KMS-11 (cell line): ENCODE results near the gene ANKRD31.
"Not testable (repeated sequence)": the region's sequence is repeated elsewhere in the genome, so short reads cannot be mapped to it uniquely, and the experiment has no call there.

ENCODE experiments used
- H2AFZ ChIP-seq: fragments of 200-600 bp; sonication (generic); 2 replicates; pipeline ENCODE4 v1.6.1; 2016; ENCODE audit warnings: antibody characterized with exemption, mixed run types, low read depth
- H3K27ac ChIP-seq: fragments of 200-600 bp; sonication (generic); 2 replicates; pipeline ENCODE4 v1.6.1; 2016; ENCODE audit warnings: mild to moderate bottlenecking, mixed run types
- H3K27me3 ChIP-seq: fragments of 200-600 bp; sonication (generic); 2 replicates; pipeline ENCODE4 v1.6.1; 2017; ENCODE audit warnings: mild to moderate bottlenecking, low read depth, mixed run types, moderate library complexity; ENCODE audit not compliant: insufficient read depth
- H3K36me3 ChIP-seq: fragments of 200-600 bp; sonication (generic); 2 replicates; pipeline ENCODE4 v1.6.1; 2017; ENCODE audit warnings: mild to moderate bottlenecking, mixed run types; ENCODE audit not compliant: insufficient read depth
- H3K4me1 ChIP-seq: fragments of 200-600 bp; sonication (generic); 2 replicates; pipeline ENCODE4 v1.6.1; 2016; ENCODE audit warnings: mild to moderate bottlenecking, low read depth, mixed run types; ENCODE audit not compliant: poor library complexity, severe bottlenecking
- H3K4me2 ChIP-seq: fragments of 200-600 bp; sonication (generic); 2 replicates; pipeline ENCODE4 v1.7.0; 2016; ENCODE audit warnings: mild to moderate bottlenecking, mixed run types
- H3K4me3 ChIP-seq: fragments of 200-600 bp; sonication (generic); IDR thresholded peaks from 2 replicates; pipeline ENCODE4 v1.6.1; 2017; ENCODE audit warnings: low read depth, low read length, mixed read lengths; ENCODE audit not compliant: insufficient read depth
- H3K79me2 ChIP-seq: fragments of 200-600 bp; sonication (generic); 2 replicates; pipeline ENCODE4 v1.6.1; 2016; ENCODE audit warnings: low read depth, mixed run types; ENCODE audit not compliant: insufficient read depth
- H3K9ac ChIP-seq: fragments of 200-600 bp; sonication (generic); 2 replicates; pipeline ENCODE4 v1.6.1; 2016; ENCODE audit warnings: mild to moderate bottlenecking, mixed run types
- H4K20me1 ChIP-seq: fragments of 200-600 bp; sonication (generic); 2 replicates; pipeline ENCODE4 v1.6.1; 2016; ENCODE audit warnings: mild to moderate bottlenecking, mixed run types; ENCODE audit not compliant: insufficient read depth
- CTCF ChIP-seq: fragments of 200-600 bp; sonication (generic); conservative IDR thresholded peaks from 2 replicates; pipeline ENCODE4 v1.6.1; 2017; ENCODE audit warnings: low read depth, mild to moderate bottlenecking, antibody characterized with exemption, low read length, moderate library complexity, mixed read lengths

The ANKRD31 gene

GRCh38 chr5:75108931-75109596, 127.6 kb downstream of the ANKRD31 start:
- Histone ChIP-seq H3K9ac (no peak overlapping the region), H3K4me1 (no peaks in the 10 kb centered on the region), H3K36me3 (no peaks in the 10 kb centered on the region), H3K27ac (no peak overlapping the region), H4K20me1 (no peaks in the 10 kb centered on the region), H2AFZ (no peak overlapping the region), H3K27me3 (no peaks in the 10 kb centered on the region), H3K4me3 (no peak overlapping the region), H3K4me2 (no peak overlapping the region), H3K79me2 (no peaks in the 10 kb centered on the region)
- no peak for TF ChIP-seq CTCF

- Histone ChIP-seq H3K4me2 (no peak overlapping the region), H3K4me3 (no peak overlapping the region), H3K79me2 (no peaks in the 10 kb centered on the region), H2AFZ (no peak overlapping the region), H4K20me1 (no peaks in the 10 kb centered on the region), H3K4me1 (no peaks in the 10 kb centered on the region), H3K9ac (no peak overlapping the region), H3K27me3 (no peaks in the 10 kb centered on the region), H3K27ac (no peak overlapping the region), H3K36me3 (no peaks in the 10 kb centered on the region)
- no peak for TF ChIP-seq CTCF
Observed at GRCh38 chr5:75108515-75108914, 128.2 kb downstream of the ANKRD31 start.

- not testable (repeated sequence) for H3K36me3 ChIP-seq, H3K9ac ChIP-seq, H2AFZ ChIP-seq, H3K4me1 ChIP-seq, H4K20me1 ChIP-seq, H3K79me2 ChIP-seq, H3K27me3 ChIP-seq, H3K4me3 ChIP-seq, H3K27ac ChIP-seq, H3K4me2 ChIP-seq
Observed at GRCh38 chr5:75095956-75096355, 140.7 kb downstream of the ANKRD31 start.

GRCh38 chr5:75091597-75091996, 145.1 kb downstream of the ANKRD31 start:
- Histone ChIP-seq H3K9ac (no peak overlapping the region), H4K20me1 (no peaks in the 10 kb centered on the region), H3K4me1 (no peaks in the 10 kb centered on the region), H3K27ac (no peak overlapping the region), H3K27me3 (no peaks in the 10 kb centered on the region), H3K79me2 (no peaks in the 10 kb centered on the region), H3K4me3 (no peak overlapping the region), H3K4me2 (no peak overlapping the region), H3K36me3 (no peaks in the 10 kb centered on the region), H2AFZ (no peak overlapping the region)
- no peak for TF ChIP-seq CTCF

- Histone ChIP-seq H3K9ac (no peak overlapping the region), H3K4me3 (no peak overlapping the region), H3K4me2 (no peak overlapping the region), H4K20me1 (no peaks in the 10 kb centered on the region), H3K27ac (no peak overlapping the region), H3K4me1 (no peaks in the 10 kb centered on the region), H2AFZ (no peak overlapping the region), H3K79me2 (no peaks in the 10 kb centered on the region), H3K36me3 (no peaks in the 10 kb centered on the region), H3K27me3 (no peaks in the 10 kb centered on the region)
- TF ChIP-seq CTCF = no peak
Observed at GRCh38 chr5:75089662-75090061, 147.0 kb downstream of the ANKRD31 start.
